Kidney (tissue), 14 donors: ENCODE data around the gene PRMT9. TPM values are rescaled to one million over a fixed set of nuclear protein-coding genes. Genes with fewer than 3 reads are reported as not detected.

Experiments used
- DNase-seq, 5 donors: peaks; one replicate each; pipeline ENCODE4 v3.0.0-alpha.2; 2013 to 2020
- FAIRE-seq: peaks from 2 replicates; lab custom pipeline; 2012; peaks lifted over from hg19 to GRCh38; lab: Jason Lieb, UNC
- H3K27ac ChIP-seq, 2 donors: one replicate each; pipeline ENCODE4 v1.7.0; 2013; ENCODE audit warnings: low read depth in 2 of 2, low read length in 2 of 2, inconsistent platforms in 1 of 2
- H3K27me3 ChIP-seq: one replicate; pipeline ENCODE4 v1.7.1; 2013; ENCODE audit warnings: low read length, inconsistent platforms; ENCODE audit not compliant: control insufficient read depth, insufficient read depth
- H3K36me3 ChIP-seq, 3 donors: one replicate each; pipeline versions ENCODE4 v1.7.0 to v1.7.1; 2013; ENCODE audit warnings: low read length in 3 of 3, control low read depth in 1 of 3, inconsistent platforms in 1 of 3; ENCODE audit not compliant: insufficient read depth in 3 of 3, control insufficient read depth in 2 of 3
- H3K4me1 ChIP-seq, 3 donors: one replicate each; pipeline versions ENCODE4 v1.7.0 to v1.7.1; 2013; ENCODE audit warnings: low read length in 3 of 3, inconsistent platforms in 1 of 3, low read depth in 1 of 3; ENCODE audit not compliant: control insufficient read depth in 2 of 3, insufficient read depth in 2 of 3
- H3K4me3 ChIP-seq, 3 donors: one replicate each; pipeline versions ENCODE4 v1.7.0 to v1.8.1; 2013; ENCODE audit warnings: low read length in 3 of 3, control low read depth in 1 of 3, inconsistent platforms in 1 of 3
- H3K9ac ChIP-seq, 3 donors: one replicate each; pipeline versions ENCODE4 v1.7.0 to v1.7.1; 2013; ENCODE audit warnings: low read length in 3 of 3, control low read depth in 1 of 3, inconsistent platforms in 1 of 3
- H3K9me3 ChIP-seq, 3 donors: one replicate each; pipeline versions ENCODE4 v1.7.0 to v1.7.1; 2013; ENCODE audit warnings: low read length in 3 of 3, control low read depth in 1 of 3, inconsistent platforms in 1 of 3; ENCODE audit not compliant: control insufficient read depth in 2 of 3, insufficient read depth in 1 of 3
- intact Hi-C: fragments of 100-400 bp; cut with DNase I; formaldehyde crosslinking; loops from one replicate; pipeline ENCODE4 v1.11.1; 2022
- polyA plus RNA-seq: library from polyadenylated mRNA; stranded (reverse); fragments of 350-450 nt; fragmentation: Illumina TruSeq; extraction: RNeasy Lipid Tissue Mini Kit (QIAGEN cat#74804); gene quantifications from one replicate; pipeline ENCODE4 v1.2.3, GENCODE V29; 2014; ENCODE audit warnings: low read depth, low replicate concordance; ENCODE audit not compliant: insufficient read depth
- total RNA-seq: library from RNA; stranded (reverse); fragmentation: NEBNext Ultra II Directional; extraction: Animal tissue kit (Norgen Biotek cat#: 25700); gene quantifications from one replicate; pipeline ENCODE4 v1.2.1, GENCODE V29; 2021
- TF ChIP-seq, protein P1 (sequence below): IDR thresholded peaks from 3 replicates; pipeline ENCODE4 v1.5.1; 2012; ENCODE audit warnings: mild to moderate bottlenecking, moderate library complexity, borderline replicate concordance; ENCODE audit not compliant: insufficient read depth; ENCODE audit errors: extremely low read depth
- donor health status: control.
- donor health status: control.
- donor health status: control.
- donor health status: control.
- donor health status: control.
- donor health status: DM: yes; HTN: yes; CAD: no.
- donor health status: Normal renal cell carcinoma (clear cell type).

The PRMT9 gene
- total and polyA plus RNA-seq, 2 donors from 2014 or later: 7.6 to 11.7 TPM

DNA sequence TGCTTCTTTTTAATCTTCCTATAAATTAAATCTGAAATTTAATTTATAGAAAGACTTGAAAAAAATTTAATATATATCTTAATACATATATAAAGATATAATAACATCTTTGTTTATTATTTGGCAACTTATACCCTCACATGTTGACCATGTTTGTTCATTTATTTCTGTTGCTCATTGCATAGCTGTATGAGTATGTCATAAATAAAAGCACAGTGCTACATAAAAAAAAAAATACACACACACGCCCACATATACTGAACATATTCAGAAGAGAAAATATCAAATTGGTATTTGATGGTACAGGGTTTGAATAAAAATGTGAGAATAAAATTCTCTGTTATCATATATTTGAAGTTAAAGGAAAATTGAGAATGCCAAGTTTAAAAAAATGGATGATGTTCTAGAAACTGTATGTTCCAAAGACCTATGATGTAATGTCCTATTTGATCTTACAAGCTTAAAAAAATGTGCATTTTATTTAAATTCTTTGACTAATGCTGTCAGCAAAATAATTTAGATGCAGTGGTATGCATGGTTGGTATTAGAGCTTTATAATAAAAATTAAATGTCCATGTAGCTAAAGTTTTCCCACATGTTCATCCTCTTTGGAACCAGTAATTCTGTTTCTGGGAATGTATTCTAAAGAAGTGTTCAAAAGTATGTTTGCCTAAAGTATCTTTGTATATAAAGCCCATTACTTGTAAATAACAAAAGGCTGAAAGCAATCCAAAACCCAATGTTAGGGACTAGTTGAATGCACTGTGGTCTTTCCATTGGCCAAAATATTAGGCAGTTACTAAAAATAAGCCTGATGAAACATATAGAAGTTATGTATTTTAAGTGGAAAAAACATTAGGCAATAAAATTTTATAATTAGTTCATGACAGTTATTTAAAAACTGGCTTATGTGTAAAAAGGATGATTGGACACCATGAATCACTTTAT lies 53.9 kb downstream of the PRMT9 start:
- Histone ChIP-seq H3K4me1 (no peaks in the 10 kb centered on the region), H3K36me3 (peaks cover 5 to 55% (median 20%) of the 10 kb centered on the region in 3 donors)
- peak; percentile 67 for FAIRE-seq

DNA sequence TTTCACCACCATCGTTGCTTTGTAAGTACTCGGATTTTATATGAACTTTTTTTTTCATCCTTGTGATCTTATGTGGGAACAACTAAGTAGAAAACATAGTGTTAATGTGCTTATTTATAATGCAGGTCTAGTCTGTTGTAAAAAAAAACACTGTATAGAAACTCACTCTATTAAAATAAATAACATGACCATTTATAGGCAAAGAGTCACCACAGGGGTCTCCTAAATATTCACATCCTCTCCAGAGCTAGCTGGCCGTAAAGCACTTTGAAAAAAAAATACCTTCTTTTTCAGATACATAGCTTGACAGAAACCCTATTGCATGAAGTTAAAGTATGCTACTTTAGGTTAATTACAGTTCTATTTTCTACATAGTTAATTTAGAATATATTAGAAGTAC lies 55.5 kb downstream of the PRMT9 start:
- TF ChIP-seq, protein P1, sequence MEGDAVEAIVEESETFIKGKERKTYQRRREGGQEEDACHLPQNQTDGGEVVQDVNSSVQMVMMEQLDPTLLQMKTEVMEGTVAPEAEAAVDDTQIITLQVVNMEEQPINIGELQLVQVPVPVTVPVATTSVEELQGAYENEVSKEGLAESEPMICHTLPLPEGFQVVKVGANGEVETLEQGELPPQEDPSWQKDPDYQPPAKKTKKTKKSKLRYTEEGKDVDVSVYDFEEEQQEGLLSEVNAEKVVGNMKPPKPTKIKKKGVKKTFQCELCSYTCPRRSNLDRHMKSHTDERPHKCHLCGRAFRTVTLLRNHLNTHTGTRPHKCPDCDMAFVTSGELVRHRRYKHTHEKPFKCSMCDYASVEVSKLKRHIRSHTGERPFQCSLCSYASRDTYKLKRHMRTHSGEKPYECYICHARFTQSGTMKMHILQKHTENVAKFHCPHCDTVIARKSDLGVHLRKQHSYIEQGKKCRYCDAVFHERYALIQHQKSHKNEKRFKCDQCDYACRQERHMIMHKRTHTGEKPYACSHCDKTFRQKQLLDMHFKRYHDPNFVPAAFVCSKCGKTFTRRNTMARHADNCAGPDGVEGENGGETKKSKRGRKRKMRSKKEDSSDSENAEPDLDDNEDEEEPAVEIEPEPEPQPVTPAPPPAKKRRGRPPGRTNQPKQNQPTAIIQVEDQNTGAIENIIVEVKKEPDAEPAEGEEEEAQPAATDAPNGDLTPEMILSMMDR: no peak
- no peaks in the 10 kb centered on the region for H3K4me1 ChIP-seq
- H3K9ac ChIP-seq: no peak overlapping the region
- H3K27me3 ChIP-seq: no peaks in the 10 kb centered on the region
- FAIRE-seq: no peak
- intact Hi-C loops: no loop called here
- no peak for DNase-seq
- H3K27ac ChIP-seq: no peak overlapping the region
- H3K9me3 ChIP-seq: no peaks in the 10 kb centered on the region
- H3K4me3 ChIP-seq: no peak overlapping the region
- H3K36me3 ChIP-seq: peaks cover 7 to 50% (median 18%) of the 10 kb centered on the region in 3 donors

More for the DNA sequence above, 53.9 kb downstream of the PRMT9 start:
- DNase-seq: no peak
- intact Hi-C loops: no loop called here
- H3K4me3 ChIP-seq: no peak overlapping the region
- H3K27ac ChIP-seq: no peak overlapping the region
- H3K9me3 ChIP-seq: no peaks in the 10 kb centered on the region
- TF ChIP-seq, protein P1: no peak
- H3K27me3 ChIP-seq: no peaks in the 10 kb centered on the region
- no peak overlapping the region for H3K9ac ChIP-seq

DNA sequence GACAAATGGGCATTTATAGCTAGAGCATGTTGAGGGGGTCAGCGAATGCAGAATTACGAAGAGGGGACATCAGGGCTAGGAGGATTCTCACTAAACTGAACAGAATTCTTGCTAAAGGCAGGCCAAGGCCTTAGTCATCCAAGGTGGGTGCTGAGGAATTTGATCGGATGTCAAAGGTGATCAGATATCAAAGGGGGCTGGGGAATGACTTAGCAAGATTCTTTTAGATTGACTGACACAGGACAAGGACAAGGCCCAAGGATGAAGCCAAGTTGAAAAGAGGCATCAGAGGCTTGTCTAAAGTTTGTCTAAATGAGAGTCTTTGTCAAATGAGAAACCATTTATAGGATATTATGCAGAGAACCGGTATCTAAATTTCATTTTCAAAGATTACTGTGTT lies 57.1 kb downstream of the PRMT9 start:
- Histone ChIP-seq H3K9me3 (no peaks in the 10 kb centered on the region), H3K9ac (no peak overlapping the region), H3K4me1 (no peaks in the 10 kb centered on the region), H3K36me3 (peaks cover 7 to 46% (median 18%) of the 10 kb centered on the region in 3 donors), H3K27me3 (no peaks in the 10 kb centered on the region), H3K27ac (no peak overlapping the region), H3K4me3 (no peak overlapping the region)
- no peak for FAIRE-seq
- intact Hi-C loops: no loop called here
- TF ChIP-seq, protein P1: no peak
- no peak for DNase-seq
